ENCODE results near the gene KIR2DL1.
"Not testable (repeated sequence)": the region's sequence is repeated elsewhere in the genome, so short reads cannot be mapped to it uniquely, and the experiment has no call there.

Gene KIR2DL1

GRCh38 chr19:54805665-54806515, 36.3 kb downstream of the KIR2DL1 start:
- Histone ChIP-seq H4K91ac (ENCODE audit: low read length) (no peak overlapping the region), H2BK120ac (ENCODE audit: low read depth, low read length) (no peak overlapping the region), H3K27ac (ENCODE audit: low read length, poor library complexity, severe bottlenecking) (no peak overlapping the region), H4K8ac (ENCODE audit: low read length) (no peak overlapping the region), H2BK12ac (ENCODE audit: low read length in 2 of 2) (no peak overlapping the region), H2BK5ac (ENCODE audit: low read depth, low read length, poor library complexity, severe bottlenecking) (no peak overlapping the region), H3K14ac (ENCODE audit: low read length in 2 of 2) (no peak overlapping the region), H3K23ac (ENCODE audit: low read length in 2 of 2) (no peak overlapping the region), H3K9me3 (ENCODE audit: control insufficient read depth, low read length) (peaks cover 16% of the 10 kb centered on the region), H2AFZ (ENCODE audit: low read depth, low read length) (no peak overlapping the region), H3K18ac (ENCODE audit: low read depth in 1 of 2, low read length in 2 of 2) (no peak overlapping the region), H3K4me2 (ENCODE audit: low read length, poor library complexity, severe bottlenecking) (no peak overlapping the region), H3K4me3 (ENCODE audit: insufficient read depth in 1 of 2, low read depth in 1 of 2, low read length in 2 of 2) (no peak overlapping the region), H3K36me3 (ENCODE audit: control insufficient read depth in 1 of 2, insufficient read depth in 2 of 2, low read depth in 1 of 2, low read length in 2 of 2) (no peaks in the 10 kb centered on the region), H3K4ac (ENCODE audit: low read depth in 1 of 2, low read length in 2 of 2) (no peak overlapping the region), H3K9ac (ENCODE audit: low read length) (no peak overlapping the region), H3K27me3 (ENCODE audit: control insufficient read depth in 1 of 2, insufficient read depth in 1 of 2, low read length in 2 of 2) (no peaks in the 10 kb centered on the region), H2BK15ac (ENCODE audit: low read depth, poor library complexity, severe bottlenecking) (no peak overlapping the region), H3K79me1 (replicated peaks; ENCODE audit: low read length, poor library complexity, severe bottlenecking) (no peaks in the 10 kb centered on the region), H3K4me1 (ENCODE audit: control insufficient read depth, insufficient read depth, low read depth, low read length) (no peaks in the 10 kb centered on the region), H2AK5ac (ENCODE audit: low read length, severe bottlenecking) (no peak overlapping the region)
- DNase-seq = no peak
- WGBS = 76% methylated on average over 13 of the region's 14 CpGs

- Histone ChIP-seq H3K9ac (ENCODE audit: low read length) (no peak overlapping the region), H3K36me3 (ENCODE audit: control insufficient read depth in 1 of 2, insufficient read depth in 2 of 2, low read depth in 1 of 2, low read length in 2 of 2) (no peaks in the 10 kb centered on the region), H3K23ac (ENCODE audit: low read length in 2 of 2) (no peak overlapping the region), H3K4me2 (ENCODE audit: low read length, poor library complexity, severe bottlenecking) (no peak overlapping the region), H3K27ac (ENCODE audit: low read length, poor library complexity, severe bottlenecking) (no peak overlapping the region), H2BK15ac (ENCODE audit: low read depth, poor library complexity, severe bottlenecking) (no peak overlapping the region), H2AK5ac (ENCODE audit: low read length, severe bottlenecking) (no peak overlapping the region), H2AFZ (ENCODE audit: low read depth, low read length) (no peak overlapping the region), H3K4me1 (ENCODE audit: control insufficient read depth, insufficient read depth, low read depth, low read length) (no peaks in the 10 kb centered on the region), H3K4me3 (ENCODE audit: insufficient read depth in 1 of 2, low read depth in 1 of 2, low read length in 2 of 2) (no peak overlapping the region), H3K4ac (ENCODE audit: low read depth in 1 of 2, low read length in 2 of 2) (no peak overlapping the region), H2BK5ac (ENCODE audit: low read depth, low read length, poor library complexity, severe bottlenecking) (no peak overlapping the region), H3K79me1 (replicated peaks; ENCODE audit: low read length, poor library complexity, severe bottlenecking) (no peaks in the 10 kb centered on the region), H3K18ac (ENCODE audit: low read depth in 1 of 2, low read length in 2 of 2) (no peak overlapping the region), H3K14ac (ENCODE audit: low read length in 2 of 2) (no peak overlapping the region), H3K27me3 (ENCODE audit: control insufficient read depth in 1 of 2, insufficient read depth in 1 of 2, low read length in 2 of 2) (no peaks in the 10 kb centered on the region), H4K91ac (ENCODE audit: low read length) (no peak overlapping the region), H2BK12ac (ENCODE audit: low read length in 2 of 2) (no peak overlapping the region), H4K8ac (ENCODE audit: low read length) (no peak overlapping the region), H3K9me3 (ENCODE audit: control insufficient read depth, low read length) (peaks cover 16% of the 10 kb centered on the region), H2BK120ac (ENCODE audit: low read depth, low read length) (no peak overlapping the region)
- 42% methylated on average over 2 of the region's 2 CpGs for WGBS
- DNase-seq = no peak
These were observed 36.9 kb downstream of the KIR2DL1 start for GRCh38 chr19:54806516-54806838.

- H3K4me1 ChIP-seq (ENCODE audit: control insufficient read depth, insufficient read depth, low read depth, low read length); H2BK15ac ChIP-seq (ENCODE audit: low read depth, poor library complexity, severe bottlenecking); H3K36me3 ChIP-seq (ENCODE audit: control insufficient read depth in 1 of 2, insufficient read depth in 2 of 2, low read depth in 1 of 2, low read length in 2 of 2); DNase-seq; H4K8ac ChIP-seq (ENCODE audit: low read length); H3K9me3 ChIP-seq (ENCODE audit: control insufficient read depth, low read length); H3K9ac ChIP-seq (ENCODE audit: low read length); H3K4ac ChIP-seq (ENCODE audit: low read depth in 1 of 2, low read length in 2 of 2); H2AK5ac ChIP-seq (ENCODE audit: low read length, severe bottlenecking); H3K18ac ChIP-seq (ENCODE audit: low read depth in 1 of 2, low read length in 2 of 2); H3K79me1 ChIP-seq (replicated peaks; ENCODE audit: low read length, poor library complexity, severe bottlenecking); H2AFZ ChIP-seq (ENCODE audit: low read depth, low read length); H2BK120ac ChIP-seq (ENCODE audit: low read depth, low read length); H3K4me3 ChIP-seq (ENCODE audit: insufficient read depth in 1 of 2, low read depth in 1 of 2, low read length in 2 of 2); H3K23ac ChIP-seq (ENCODE audit: low read length in 2 of 2); H3K27me3 ChIP-seq (ENCODE audit: control insufficient read depth in 1 of 2, insufficient read depth in 1 of 2, low read length in 2 of 2); H2BK12ac ChIP-seq (ENCODE audit: low read length in 2 of 2); H3K27ac ChIP-seq (ENCODE audit: low read length, poor library complexity, severe bottlenecking); H4K91ac ChIP-seq (ENCODE audit: low read length); H3K4me2 ChIP-seq (ENCODE audit: low read length, poor library complexity, severe bottlenecking); H2BK5ac ChIP-seq (ENCODE audit: low read depth, low read length, poor library complexity, severe bottlenecking); H3K14ac ChIP-seq (ENCODE audit: low read length in 2 of 2): not testable (repeated sequence)
- 33% methylated on average over 1 of the region's 3 CpGs for WGBS
These were observed 45.0 kb downstream of the KIR2DL1 start for GRCh38 chr19:54814571-54814970.

- not testable (repeated sequence) for H3K23ac ChIP-seq (ENCODE audit: low read length in 2 of 2); H3K18ac ChIP-seq (ENCODE audit: low read depth in 1 of 2, low read length in 2 of 2); H3K9ac ChIP-seq (ENCODE audit: low read length); H3K79me1 ChIP-seq (replicated peaks; ENCODE audit: low read length, poor library complexity, severe bottlenecking); H2AFZ ChIP-seq (ENCODE audit: low read depth, low read length); H2BK5ac ChIP-seq (ENCODE audit: low read depth, low read length, poor library complexity, severe bottlenecking); H3K4me3 ChIP-seq (ENCODE audit: insufficient read depth in 1 of 2, low read depth in 1 of 2, low read length in 2 of 2); H3K4me2 ChIP-seq (ENCODE audit: low read length, poor library complexity, severe bottlenecking); H2BK15ac ChIP-seq (ENCODE audit: low read depth, poor library complexity, severe bottlenecking); H2AK5ac ChIP-seq (ENCODE audit: low read length, severe bottlenecking); H4K91ac ChIP-seq (ENCODE audit: low read length); H3K27me3 ChIP-seq (ENCODE audit: control insufficient read depth in 1 of 2, insufficient read depth in 1 of 2, low read length in 2 of 2); H3K36me3 ChIP-seq (ENCODE audit: control insufficient read depth in 1 of 2, insufficient read depth in 2 of 2, low read depth in 1 of 2, low read length in 2 of 2); H3K4me1 ChIP-seq (ENCODE audit: control insufficient read depth, insufficient read depth, low read depth, low read length); H4K8ac ChIP-seq (ENCODE audit: low read length); H2BK120ac ChIP-seq (ENCODE audit: low read depth, low read length); H3K4ac ChIP-seq (ENCODE audit: low read depth in 1 of 2, low read length in 2 of 2); H2BK12ac ChIP-seq (ENCODE audit: low read length in 2 of 2); H3K27ac ChIP-seq (ENCODE audit: low read length, poor library complexity, severe bottlenecking); H3K9me3 ChIP-seq (ENCODE audit: control insufficient read depth, low read length); H3K14ac ChIP-seq (ENCODE audit: low read length in 2 of 2); DNase-seq
- WGBS = 84% methylated on average over 13 of the region's 17 CpGs
These were observed 46.7 kb downstream of the KIR2DL1 start, which contains the start of gene KIR3DL1 for GRCh38 chr19:54816251-54816650. Gene KIR3DL1 (plus strand): TSS chr19:54816468.
